ENCODE results near the gene SLC22A23.

GRCh38 chr6:3294396-3294795, 162.5 kb downstream of the SLC22A23 start:
- TF ChIP-seq, protein P1, sequence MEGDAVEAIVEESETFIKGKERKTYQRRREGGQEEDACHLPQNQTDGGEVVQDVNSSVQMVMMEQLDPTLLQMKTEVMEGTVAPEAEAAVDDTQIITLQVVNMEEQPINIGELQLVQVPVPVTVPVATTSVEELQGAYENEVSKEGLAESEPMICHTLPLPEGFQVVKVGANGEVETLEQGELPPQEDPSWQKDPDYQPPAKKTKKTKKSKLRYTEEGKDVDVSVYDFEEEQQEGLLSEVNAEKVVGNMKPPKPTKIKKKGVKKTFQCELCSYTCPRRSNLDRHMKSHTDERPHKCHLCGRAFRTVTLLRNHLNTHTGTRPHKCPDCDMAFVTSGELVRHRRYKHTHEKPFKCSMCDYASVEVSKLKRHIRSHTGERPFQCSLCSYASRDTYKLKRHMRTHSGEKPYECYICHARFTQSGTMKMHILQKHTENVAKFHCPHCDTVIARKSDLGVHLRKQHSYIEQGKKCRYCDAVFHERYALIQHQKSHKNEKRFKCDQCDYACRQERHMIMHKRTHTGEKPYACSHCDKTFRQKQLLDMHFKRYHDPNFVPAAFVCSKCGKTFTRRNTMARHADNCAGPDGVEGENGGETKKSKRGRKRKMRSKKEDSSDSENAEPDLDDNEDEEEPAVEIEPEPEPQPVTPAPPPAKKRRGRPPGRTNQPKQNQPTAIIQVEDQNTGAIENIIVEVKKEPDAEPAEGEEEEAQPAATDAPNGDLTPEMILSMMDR (IDR thresholded peaks at IDR 0.05; ENCODE audit: low read depth, low read length, poor library complexity, severe bottlenecking), result no peak
- TF ChIP-seq EZH2phosphoT487 (IDR thresholded peaks at IDR 0.05; ENCODE audit: borderline replicate concordance, low read length), result no peak

Measured in DOHH2 (cell line).